ENCODE results near the gene DYNC2I2. TPM values are rescaled to one million over a fixed set of nuclear protein-coding genes. Genes with fewer than 3 reads are reported as not detected.

DYNC2I2 gene
- total RNA-seq, 2 donors from 2014 or later: 58.1 to 62.3 TPM

- ATAC-seq (no peak), DNase-seq (no peak)
- Histone ChIP-seq H3K27ac (peak overlapping the region in 1 of 4 donors; percentile 16), H3K4me1 (peaks cover 4% of the 10 kb centered on the region), H3K9me3 (no peaks in the 10 kb centered on the region), H3K27me3 (no peaks in the 10 kb centered on the region), H3K4me3 (no peak overlapping the region), H3K36me3 (replicated peaks in 1 of 2; ENCODE audit: insufficient read depth in 1 of 2, low read depth in 2 of 2) (peaks cover 0 to 41% of the 10 kb centered on the region in 2 donors)
- 81 to 83% methylated on average over 9 to 13 of the region's 13 CpGs for WGBS, 2 donors
- TF ChIP-seq POLR2A (IDR thresholded peaks at IDR 0.05) (no peak), CTCF (IDR thresholded peaks at IDR 0.05) (no peak)
- intact Hi-C loops (cut with DNase I): no loop called here
Observed at GRCh38 chr9:128627906-128628305, 28.7 kb downstream of the DYNC2I2 start.

- Histone ChIP-seq H3K9me3 (no peaks in the 10 kb centered on the region), H3K4me1 (peaks cover 4% of the 10 kb centered on the region), H3K4me3 (no peak overlapping the region), H3K27me3 (no peaks in the 10 kb centered on the region), H3K36me3 (replicated peaks in 1 of 2; ENCODE audit: insufficient read depth in 1 of 2, low read depth in 2 of 2) (peaks cover 0 to 34% of the 10 kb centered on the region in 2 donors), H3K27ac (no peak overlapping the region)
- intact Hi-C loops (cut with DNase I): no loop called here
- 90 to 98% methylated on average over 11 to 15 of the region's 15 CpGs for WGBS, 2 donors
- DNase-seq: no peak
- ATAC-seq: no peak
- no peak for TF ChIP-seq CTCF (IDR thresholded peaks at IDR 0.05)
- TF ChIP-seq POLR2A (IDR thresholded peaks at IDR 0.05): no peak
Observed at GRCh38 chr9:128627127-128627715, 29.4 kb downstream of the DYNC2I2 start.

GRCh38 chr9:128626181-128626580, 30.5 kb downstream of the DYNC2I2 start:
- ATAC-seq (no peak), DNase-seq (no peak)
- Histone ChIP-seq H3K4me3 (no peak overlapping the region), H3K36me3 (replicated peaks in 1 of 2; ENCODE audit: insufficient read depth in 1 of 2, low read depth in 2 of 2) (peaks cover 3 to 34% of the 10 kb centered on the region in 2 donors), H3K9me3 (no peaks in the 10 kb centered on the region), H3K4me1 (peaks cover 4% of the 10 kb centered on the region), H3K27ac (no peak overlapping the region), H3K27me3 (no peaks in the 10 kb centered on the region)
- TF ChIP-seq POLR2A (IDR thresholded peaks at IDR 0.05) (no peak), CTCF (IDR thresholded peaks at IDR 0.05) (no peak)
- WGBS, 2 donors: 90 to 91% methylated on average over 16 of the region's 16 CpGs
- intact Hi-C loops (cut with DNase I): no loop called here

- 53 to 64% methylated on average over 9 to 20 of the region's 20 CpGs for WGBS, 2 donors
- no peaks in the 10 kb centered on the region for H3K27me3 ChIP-seq
- H3K27ac ChIP-seq: peak overlapping the region in 2 of 4 donors; percentile 1 to 24
- peaks cover 9 to 40% of the 10 kb centered on the region in 2 donors for H3K36me3 ChIP-seq (replicated peaks in 1 of 2; ENCODE audit: insufficient read depth in 1 of 2, low read depth in 2 of 2)
- H3K9me3 ChIP-seq: no peaks in the 10 kb centered on the region
- TF ChIP-seq POLR2A (IDR thresholded peaks at IDR 0.05) (no peak), CTCF (IDR thresholded peaks at IDR 0.05) (no peak)
- peak; percentile 54 to 75 (median 70) for DNase-seq
- H3K4me1 ChIP-seq: peaks cover 4% of the 10 kb centered on the region
- ATAC-seq: peak; percentile 62
- no peak overlapping the region for H3K4me3 ChIP-seq
- intact Hi-C loops (cut with DNase I): no loop called here
Observed at GRCh38 chr9:128625391-128626146, 31.1 kb downstream of the DYNC2I2 start.

Measured in body of pancreas (tissue), 4 donors.